Testis (tissue), 2 donors: ENCODE results near the gene HRH1.

ENCODE experiments used
- POLR2A ChIP-seq: fragments of 450-650 bp; IDR thresholded peaks from one replicate; pipeline ENCODE4 v1.6.1; 2017; ENCODE audit warnings: antibody characterized with exemption, mild to moderate bottlenecking, moderate library complexity
- TF ChIP-seq, protein P1 (sequence below), 3 experiments: fragments of 450-650 bp in 2 of 3; fragments of 200-600 bp in 1 of 3; sonication (generic) in 1 of 3; IDR thresholded peaks; one replicate each; pipeline ENCODE4 v1.5.1; 2016 to 2019; ENCODE audit warnings: antibody characterized with exemption in 3 of 3, mild to moderate bottlenecking in 2 of 3, moderate library complexity in 1 of 3

DNA sequence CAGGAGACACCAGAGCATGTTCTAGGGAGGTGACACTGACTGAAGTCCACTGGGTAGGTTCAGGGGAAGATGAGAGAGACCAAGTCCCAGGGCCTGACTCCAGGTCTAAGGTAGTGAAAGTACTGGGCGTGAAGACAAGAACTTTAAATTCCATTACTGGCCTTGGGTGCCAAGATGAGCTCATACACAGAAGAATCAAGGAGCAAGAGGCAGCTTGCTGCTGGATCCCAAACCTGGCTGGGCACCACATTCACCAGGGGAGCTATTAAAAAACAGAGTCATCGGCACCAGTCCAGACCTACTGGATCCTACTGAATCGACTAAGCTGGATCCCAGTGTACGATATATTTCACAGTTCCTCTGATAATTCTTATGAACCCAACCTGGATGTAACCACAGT, 75.8 kb downstream of the HRH1 start:
- TF ChIP-seq, protein P1, sequence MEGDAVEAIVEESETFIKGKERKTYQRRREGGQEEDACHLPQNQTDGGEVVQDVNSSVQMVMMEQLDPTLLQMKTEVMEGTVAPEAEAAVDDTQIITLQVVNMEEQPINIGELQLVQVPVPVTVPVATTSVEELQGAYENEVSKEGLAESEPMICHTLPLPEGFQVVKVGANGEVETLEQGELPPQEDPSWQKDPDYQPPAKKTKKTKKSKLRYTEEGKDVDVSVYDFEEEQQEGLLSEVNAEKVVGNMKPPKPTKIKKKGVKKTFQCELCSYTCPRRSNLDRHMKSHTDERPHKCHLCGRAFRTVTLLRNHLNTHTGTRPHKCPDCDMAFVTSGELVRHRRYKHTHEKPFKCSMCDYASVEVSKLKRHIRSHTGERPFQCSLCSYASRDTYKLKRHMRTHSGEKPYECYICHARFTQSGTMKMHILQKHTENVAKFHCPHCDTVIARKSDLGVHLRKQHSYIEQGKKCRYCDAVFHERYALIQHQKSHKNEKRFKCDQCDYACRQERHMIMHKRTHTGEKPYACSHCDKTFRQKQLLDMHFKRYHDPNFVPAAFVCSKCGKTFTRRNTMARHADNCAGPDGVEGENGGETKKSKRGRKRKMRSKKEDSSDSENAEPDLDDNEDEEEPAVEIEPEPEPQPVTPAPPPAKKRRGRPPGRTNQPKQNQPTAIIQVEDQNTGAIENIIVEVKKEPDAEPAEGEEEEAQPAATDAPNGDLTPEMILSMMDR (IDR thresholded peaks at IDR 0.05), result no peak
- no peak for TF ChIP-seq POLR2A
